Transverse colon (tissue), 4 donors: ENCODE data around the gene JKAMP. TPM values are rescaled to one million over a fixed set of nuclear protein-coding genes. Genes with fewer than 3 reads are reported as not detected.

ENCODE experiments used
- DNase-seq: peaks from one replicate; pipeline ENCODE4 v3.0.0-alpha.2; 2019
- H3K27ac ChIP-seq, 4 donors: fragments of 200-600 bp; sonication (generic); 2 replicates each; pipeline ENCODE4 v1.5.1; 2016 to 2018; ENCODE audit warnings: inconsistent platforms in 4 of 4
- H3K27me3 ChIP-seq: fragments of 200-600 bp; sonication (generic); 2 replicates; pipeline ENCODE4 v1.5.1; 2017; ENCODE audit warnings: inconsistent platforms
- H3K36me3 ChIP-seq, 4 donors: fragments of 200-600 bp; sonication (generic); 2 replicates each; pipeline ENCODE4 v1.5.1; 2017 to 2019; ENCODE audit warnings: inconsistent platforms in 4 of 4
- H3K4me1 ChIP-seq, 4 donors: fragments of 200-600 bp; sonication (generic); 2 replicates each; pipeline ENCODE4 v1.5.1; 2017 to 2020; ENCODE audit warnings: inconsistent platforms in 4 of 4
- H3K4me3 ChIP-seq, 4 donors: fragments of 200-600 bp; sonication (generic); 1 replicate in 1 of 4; 2 replicates in 3 of 4; pipeline versions ENCODE4 v1.5.1 to v1.6.1; 2017 to 2019; ENCODE audit warnings: inconsistent platforms in 4 of 4
- H3K9me3 ChIP-seq, 2 donors: fragments of 200-600 bp; sonication (generic); 2 replicates each; pipeline ENCODE4 v1.5.1; 2017 to 2019; ENCODE audit warnings: inconsistent platforms in 2 of 2
- CTCF ChIP-seq, 5 experiments: fragments of 200-600 bp in 3 of 5; fragments of 450-650 bp in 2 of 5; sonication (generic) in 3 of 5; IDR thresholded peaks; 1 replicate in 2 of 5; 2 replicates in 3 of 5; pipeline ENCODE4 v1.5.1; 2016 to 2017; ENCODE audit warnings: antibody characterized with exemption in 5 of 5, inconsistent platforms in 3 of 5, mild to moderate bottlenecking in 2 of 5, moderate library complexity in 1 of 5
- EP300 ChIP-seq: sonication (generic); formaldehyde crosslinking; IDR thresholded peaks from one replicate; pipeline ENCODE4 v1.6.1; 2017; ENCODE audit warnings: antibody characterized with exemption, low read depth
- POLR2A ChIP-seq: fragments of 450-650 bp; IDR thresholded peaks from one replicate; pipeline ENCODE4 v1.6.1; 2016; ENCODE audit warnings: antibody characterized with exemption, mild to moderate bottlenecking, moderate library complexity
- POLR2AphosphoS5 ChIP-seq, 3 donors: sonication (generic); formaldehyde crosslinking; IDR thresholded peaks; one replicate each; pipeline ENCODE4 v1.6.1; 2016; ENCODE audit warnings: antibody characterized with exemption in 3 of 3
- WGBS, 2 donors: methylation state at CpG; one replicate each; pipeline ENCODE4 v1.1.5; 2018; ENCODE audit warnings: low coverage in 1 of 2; 5-methylcytosine and 5-hydroxymethylcytosine counted together
- in situ Hi-C, 4 donors: fragments of 200-750 bp; cut with MboI; loops; one replicate each; pipeline versions ENCODE4 v1.15.0 to v1.15.1; 2017; ENCODE audit warnings: low sequenced_read_pairs in 3 of 4, low pct_ligation_motif_present in 1 of 4, low pct_unique_long_range_greater_than_20kb in 1 of 4
- intact Hi-C: fragments of 100-400 bp; cut with DNase I; formaldehyde crosslinking; loops from one replicate; pipeline ENCODE4 v1.15.1; 2023; ENCODE audit warnings: low total_unique reads
- total RNA-seq, 4 donors: library from RNA; depleted of rRNA; stranded (reverse); fragments of >200 nt; gene quantifications; one replicate each; pipeline ENCODE4 v1.1.0, GENCODE V29; 2016

The JKAMP gene
- total RNA-seq, 4 donors from 2014 or later, result 12.9 to 66.8 (median 36.0) TPM

GRCh38 chr14:59480166-59480565 is 4.2 kb upstream of the JKAMP start:
- in situ Hi-C loops (no loop called here), intact Hi-C loops (no loop called here)
- Histone ChIP-seq H3K4me1 (peaks cover 12 to 40% (median 20%) of the 10 kb centered on the region in 4 donors), H3K9me3 (no peaks in the 10 kb centered on the region), H3K36me3 (peaks cover 0 to 5% (median 2%) of the 10 kb centered on the region in 4 donors), H3K27ac (peak overlapping the region in 1 of 4 donors; percentile 8), H3K27me3 (no peaks in the 10 kb centered on the region), H3K4me3 (no peak overlapping the region)
- no peak for DNase-seq
- TF ChIP-seq EP300 (no peak), CTCF (IDR thresholded peaks at IDR 0.05) (no peak), POLR2AphosphoS5 (IDR thresholded peaks at IDR 0.05) (no peak), POLR2A (no peak)
- 52% methylated on average over 1 of the region's 1 CpG; no CpG with 5 or more reads in 1 of the 2 donors for WGBS, 2 donors

GRCh38 chr14:59481407-59481806 is 2.9 kb upstream of the JKAMP start:
- Histone ChIP-seq H3K27ac (peak overlapping the region in 1 of 4 donors; percentile 96), H3K36me3 (no peaks in the 10 kb centered on the region), H3K9me3 (no peaks in the 10 kb centered on the region), H3K4me1 (peaks cover 23 to 53% (median 33%) of the 10 kb centered on the region in 4 donors), H3K27me3 (no peaks in the 10 kb centered on the region), H3K4me3 (no peak overlapping the region)
- no peak for DNase-seq
- TF ChIP-seq POLR2A (no peak), POLR2AphosphoS5 (IDR thresholded peaks at IDR 0.05) (no peak), EP300 (no peak), CTCF (IDR thresholded peaks at IDR 0.05) (no peak)
- 90 to 100% methylated on average over 2 of the region's 2 CpGs for WGBS, 2 donors
- in situ Hi-C loops (no loop called here), intact Hi-C loops (no loop called here)

DNA sequence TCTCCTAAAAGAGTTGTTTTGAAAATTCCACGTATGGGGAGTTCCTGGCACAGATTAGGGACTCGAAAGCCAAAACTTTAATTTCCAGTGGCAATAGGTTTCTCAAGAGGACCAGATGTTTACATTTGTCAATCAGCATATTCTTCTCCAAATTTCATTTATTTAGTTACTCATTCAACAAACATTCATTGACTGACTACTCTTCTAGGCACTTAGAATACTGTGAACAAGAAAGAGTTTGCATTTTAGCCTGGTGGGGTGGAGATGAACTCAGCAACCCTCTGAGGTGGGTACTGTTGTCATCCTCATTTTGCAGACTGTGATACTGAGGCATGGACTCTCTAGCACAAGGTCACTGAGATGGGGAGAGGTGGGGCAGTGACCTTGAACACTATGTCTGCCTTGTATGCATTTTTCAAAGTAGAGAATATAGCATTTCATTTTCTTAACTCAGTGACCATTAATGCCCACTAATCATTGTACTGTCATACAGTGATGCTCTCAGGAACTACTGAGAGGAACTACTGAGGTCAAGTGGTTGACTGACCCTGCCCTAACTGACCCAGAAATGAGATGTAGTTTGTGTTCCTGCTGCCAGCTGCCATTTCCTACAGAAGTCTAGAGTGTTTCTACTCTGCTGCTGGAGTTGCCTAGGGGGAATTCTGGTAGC is 2.3 kb upstream of the JKAMP start:
- 77 to 80% methylated on average over 2 of the region's 2 CpGs for WGBS, 2 donors
- Histone ChIP-seq H3K4me1 (peaks cover 24 to 59% (median 36%) of the 10 kb centered on the region in 4 donors), H3K27me3 (no peaks in the 10 kb centered on the region), H3K4me3 (no peak overlapping the region), H3K36me3 (no peaks in the 10 kb centered on the region), H3K9me3 (no peaks in the 10 kb centered on the region), H3K27ac (peak overlapping the region; percentile 93 to 98 (median 96))
- no peak for DNase-seq
- intact Hi-C loops, result no loop called here
- TF ChIP-seq CTCF (IDR thresholded peaks at IDR 0.05), result no peak
- TF ChIP-seq POLR2AphosphoS5 (IDR thresholded peaks at IDR 0.05), result peak in 1 of 3 donors; percentile 28
- in situ Hi-C loops, result no loop called here

DNA sequence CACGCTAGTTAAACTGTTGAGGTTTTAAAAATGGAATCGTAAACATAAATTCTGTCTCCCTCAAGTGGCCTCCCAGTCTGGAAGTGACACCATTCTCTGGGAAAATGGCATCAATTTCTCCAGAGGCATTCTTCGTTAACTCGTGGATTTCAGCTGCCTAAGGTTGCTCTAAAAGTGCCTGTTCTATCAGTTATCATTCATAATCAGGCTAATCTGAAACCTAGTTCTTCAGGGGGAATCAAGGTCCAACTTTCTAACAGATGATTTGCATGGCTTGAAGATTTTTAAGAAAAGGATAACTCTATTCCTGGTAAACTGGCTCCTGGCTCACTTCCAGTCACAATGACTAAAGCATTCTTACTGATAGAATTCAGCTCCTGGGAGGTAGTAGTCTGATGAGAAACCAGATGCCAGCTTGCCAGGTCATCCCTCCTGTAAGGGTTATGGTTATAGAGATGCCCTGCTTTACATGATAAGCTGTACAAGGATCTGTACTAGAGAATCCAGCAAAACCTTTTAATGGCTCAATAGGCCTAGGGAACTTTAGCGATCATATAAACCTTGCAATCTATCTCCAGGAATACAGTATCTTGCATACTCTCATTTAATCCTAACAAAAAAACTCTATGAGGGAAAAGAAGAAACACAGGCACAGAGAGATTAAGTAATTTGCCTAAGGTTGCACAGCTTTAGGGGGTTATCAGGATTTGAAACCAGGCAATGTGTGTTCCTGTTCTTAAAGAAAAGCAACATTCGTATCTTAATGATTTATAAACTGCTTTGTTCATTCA is 1.6 kb upstream of the JKAMP start:
- no peaks in the 10 kb centered on the region for H3K9me3 ChIP-seq
- DNase-seq, result peak; percentile 20
- intact Hi-C loops (no loop called here), in situ Hi-C loops (no loop called here)
- peak overlapping the region; percentile 93 to 98 (median 96) for H3K27ac ChIP-seq
- H3K36me3 ChIP-seq, result peaks cover 0 to 4% (median 0%) of the 10 kb centered on the region in 4 donors
- H3K4me3 ChIP-seq, result peak overlapping the region in 3 of 4 donors; percentile 69 to 83 (median 79)
- TF ChIP-seq CTCF (IDR thresholded peaks at IDR 0.05) (no peak), POLR2A (no peak), EP300 (no peak), POLR2AphosphoS5 (IDR thresholded peaks at IDR 0.05) (no peak)
- H3K4me1 ChIP-seq, result peaks cover 24 to 64% (median 38%) of the 10 kb centered on the region in 4 donors
- H3K27me3 ChIP-seq, result no peaks in the 10 kb centered on the region
- WGBS, 2 donors, result 47 to 59% methylated on average over 5 to 6 of the region's 6 CpGs
